Naive thymus-derived CD4-positive, alpha-beta T cell (primary cell): ENCODE results near the gene ME2. TPM values are rescaled to one million over a fixed set of nuclear protein-coding genes. Genes with fewer than 3 reads are reported as not detected.
"Not testable (repeated sequence)": the region's sequence is repeated elsewhere in the genome, so short reads cannot be mapped to it uniquely, and the experiment has no call there.

ENCODE experiments used
- ATAC-seq: fragments of 150-1000 bp; cut with Tn5 transposase; 2 replicates; pipeline ENCODE4 v1.10.0; 2021; ENCODE audit warnings: mild to moderate bottlenecking, moderate library complexity
- CTCF ChIA-PET: fragments of 350-600 bp; sonication (Branson Sonifier 250); formaldehyde crosslinking; loops from one replicate; lab custom pipeline; 2021; ENCODE audit warnings: antibody characterized with exemption; lab: Charles Lee
- POLR2A ChIA-PET: fragments of 350-600 bp; sonication (Branson Sonifier 250); formaldehyde crosslinking; loops from one replicate; lab custom pipeline; 2021; ENCODE audit warnings: antibody characterized with exemption, inconsistent platforms; lab: Charles Lee
- DNase-seq, 9 donors: peaks; one replicate each; pipeline versions ENCODE4 v3.0.0 to v3.0.0-alpha.2; 2020 to 2022; ENCODE audit warnings: mixed read lengths in 1 of 9
- H3K27ac ChIP-seq: one replicate; pipeline ENCODE4 v1.7.0; 2013; ENCODE audit warnings: mild to moderate bottlenecking, low read depth, low read length, moderate library complexity
- H3K27me3 ChIP-seq, 2 donors: one replicate each; pipeline ENCODE4 v1.7.0; 2013; ENCODE audit warnings: low read length in 2 of 2, mild to moderate bottlenecking in 2 of 2, moderate library complexity in 2 of 2; ENCODE audit not compliant: control insufficient read depth in 2 of 2, insufficient read depth in 2 of 2
- H3K36me3 ChIP-seq, 3 experiments: 1 replicate in 2 of 3; 2 replicates in 1 of 3; pipeline ENCODE4 v1.7.0; 2013; ENCODE audit warnings: low read length in 3 of 3, mild to moderate bottlenecking in 3 of 3, moderate library complexity in 1 of 3; ENCODE audit not compliant: insufficient read depth in 3 of 3, control insufficient read depth in 2 of 3
- H3K4me1 ChIP-seq, 2 donors: one replicate each; pipeline ENCODE4 v1.7.0; 2013; ENCODE audit warnings: low read length in 2 of 2, mild to moderate bottlenecking in 2 of 2, moderate library complexity in 1 of 2; ENCODE audit not compliant: control insufficient read depth in 2 of 2, insufficient read depth in 2 of 2
- H3K4me3 ChIP-seq: 2 replicates; pipeline ENCODE4 v1.7.0; 2013; ENCODE audit warnings: mild to moderate bottlenecking, low read length
- H3K9me3 ChIP-seq, 3 experiments: 1 replicate in 2 of 3; 2 replicates in 1 of 3; pipeline ENCODE4 v1.7.0; 2013; ENCODE audit warnings: low read length in 3 of 3; ENCODE audit not compliant: control insufficient read depth in 2 of 3
- H3K27ac Mint-ChIP-seq, 9 donors: one replicate each; pipeline ENCODE4 v1.8.0; 2020 to 2022; ENCODE audit warnings: mixed read lengths in 9 of 9, mild to moderate bottlenecking in 8 of 9, moderate library complexity in 5 of 9, inconsistent platforms in 2 of 9
- H3K27me3 Mint-ChIP-seq, 5 donors: one replicate each; pipeline ENCODE4 v1.8.0; 2021 to 2022; ENCODE audit warnings: mixed read lengths in 5 of 5, mild to moderate bottlenecking in 1 of 5
- H3K36me3 Mint-ChIP-seq, 5 donors: one replicate each; pipeline ENCODE4 v1.8.0; 2020 to 2022; ENCODE audit warnings: mixed read lengths in 5 of 5, mild to moderate bottlenecking in 3 of 5, inconsistent platforms in 1 of 5
- H3K4me1 Mint-ChIP-seq, 7 donors: one replicate each; pipeline ENCODE4 v1.8.0; 2020 to 2022; ENCODE audit warnings: mixed read lengths in 7 of 7, mild to moderate bottlenecking in 3 of 7, inconsistent platforms in 1 of 7
- H3K4me3 Mint-ChIP-seq, 10 donors: one replicate each; pipeline ENCODE4 v1.8.0; 2020 to 2022; ENCODE audit warnings: mild to moderate bottlenecking in 10 of 10, mixed read lengths in 10 of 10, moderate library complexity in 6 of 10, inconsistent platforms in 2 of 10
- H3K9me3 Mint-ChIP-seq, 11 donors: one replicate each; pipeline ENCODE4 v1.8.0; 2020 to 2022; ENCODE audit warnings: mixed read lengths in 11 of 11, mild to moderate bottlenecking in 4 of 11, inconsistent platforms in 1 of 11, moderate library complexity in 1 of 11
- intact Hi-C, 2 donors: fragments of 100-400 bp; cut with micrococcal nuclease; formaldehyde crosslinking; loops; one replicate each; pipeline ENCODE4 v1.15.1; 2023
- polyA plus RNA-seq, 2 donors: library from polyadenylated mRNA; unstranded; fragments of 300-500 nt; fragmentation: Illumina TruSeq; gene quantifications; one replicate each; pipeline ENCODE4 v1.2.3, GENCODE V29; 2021
- total RNA-seq, 6 experiments: library from RNA in 5 of 6; stranded (reverse) in 5 of 6; gene quantifications; 1 replicate in 5 of 6; 2 replicates in 1 of 6; pipeline ENCODE4 v1.2.3 and lab custom pipeline; 2021 to 2026

Gene ME2
- total RNA-seq = 10 to 100 TPM; 29.4 to 84.7 (median 43.2) TPM
- 10 to 100 TPM; 43.7 to 46.3 TPM for polyA plus RNA-seq
- 56.1 reads per million, percentile 74 among the genes with 10 or more reads in this experiment for total RNA-seq (lab: John Stamatoyannopoulos, UW)

- intact Hi-C loops = loop anchor here (1.0 to 10.0 kb wide), 13 partner anchors 22 to 1386 kb away; partner anchors contain the start of genes ELAC1 (in 2 of the 2), MRO (in 2 of the 2), SMAD4 (in 2 of the 2) and MEX3C (in 1 of the 2)
- peaks cover 0 to 8% (median 0%) of the 10 kb centered on the region in 5 donors for H3K36me3 Mint-ChIP-seq
- peaks cover 0 to 11% (median 4%) of the 10 kb centered on the region in 5 donors for H3K27me3 Mint-ChIP-seq
- no peaks in the 10 kb centered on the region for H3K27me3 ChIP-seq
- peak within 1 kb of the TSS; percentile 98 for H3K27ac ChIP-seq
- H3K36me3 ChIP-seq = peaks cover 0 to 4% (median 0%) of the 10 kb centered on the region in 3 experiments
- CTCF ChIA-PET = interaction anchor here (0.7 to 1.3 kb wide), 4 partner anchors 58 to 275 kb away, joined by 3 to 4 read pairs (median 4); partner anchors contain the start of genes ELAC1 and MRO
- peak; percentile 94 for ATAC-seq
- no peaks in the 10 kb centered on the region for H3K9me3 Mint-ChIP-seq
- H3K4me1 Mint-ChIP-seq = peaks cover 18 to 37% (median 34%) of the 10 kb centered on the region in 7 donors
- DNase-seq = peak; percentile 82 to 95 (median 89)
- H3K4me3 Mint-ChIP-seq = peak within 1 kb of the TSS; percentile 95 to 99 (median 97)
- H3K27ac Mint-ChIP-seq = peak within 1 kb of the TSS; percentile 93 to 99 (median 98)
- peaks cover 17% of the 10 kb centered on the region in 2 donors for H3K4me1 ChIP-seq
- POLR2A ChIA-PET = interaction anchor here (0.6 to 2.9 kb wide), 18 partner anchors 8 to 322 kb away, joined by 3 to 57 read pairs (median 3); partner anchors contain the start of genes ELAC1, MEX3C, MRO and SMAD4
- no peaks in the 10 kb centered on the region for H3K9me3 ChIP-seq
- H3K4me3 ChIP-seq = peak within 1 kb of the TSS; percentile 61
Observed at GRCh38 chr18:50878345-50879301, at the start of gene ME2. Gene ME2, plus strand, starts transcription at chr18:50879118. Its CDS starts 16,703 bp downstream, at chr18:50895821.

DNA sequence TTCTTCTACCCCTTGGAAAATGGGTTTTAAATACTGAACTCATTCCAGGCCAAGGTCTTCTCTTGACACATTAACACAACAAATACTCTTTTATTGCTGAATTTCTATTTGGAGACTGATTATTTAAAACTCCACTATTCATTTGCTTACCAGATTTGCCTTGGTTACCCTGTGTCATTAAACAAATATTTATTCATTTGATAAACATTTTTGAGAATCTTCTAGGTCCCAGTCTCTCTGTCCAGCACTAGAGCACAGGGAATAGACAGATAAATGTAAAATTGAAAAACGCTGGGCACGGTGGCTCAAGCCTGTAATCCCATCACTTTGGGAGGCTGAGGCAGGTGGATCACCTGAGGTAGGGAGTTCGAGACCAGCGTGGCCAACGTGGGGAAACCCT, 49.3 kb upstream of the ME2 start:
- no peaks in the 10 kb centered on the region for H3K9me3 ChIP-seq
- no peak overlapping the region for H3K27ac ChIP-seq
- H3K36me3 ChIP-seq = no peaks in the 10 kb centered on the region
- H3K4me3 ChIP-seq = no peak overlapping the region
- DNase-seq = no peak
- ATAC-seq = no peak
- ChIA-PET POLR2A (no interaction called here), CTCF (no interaction called here)
- H3K4me1 Mint-ChIP-seq = no peaks in the 10 kb centered on the region
- H3K9me3 Mint-ChIP-seq = no peaks in the 10 kb centered on the region
- H3K36me3 Mint-ChIP-seq = no peaks in the 10 kb centered on the region
- H3K4me1 ChIP-seq = no peaks in the 10 kb centered on the region
- H3K27ac Mint-ChIP-seq = no peak overlapping the region
- H3K27me3 Mint-ChIP-seq = peaks cover 0 to 4% (median 0%) of the 10 kb centered on the region in 5 donors
- no peaks in the 10 kb centered on the region for H3K27me3 ChIP-seq
- H3K4me3 Mint-ChIP-seq = no peak overlapping the region
- intact Hi-C loops = no loop called here

DNA sequence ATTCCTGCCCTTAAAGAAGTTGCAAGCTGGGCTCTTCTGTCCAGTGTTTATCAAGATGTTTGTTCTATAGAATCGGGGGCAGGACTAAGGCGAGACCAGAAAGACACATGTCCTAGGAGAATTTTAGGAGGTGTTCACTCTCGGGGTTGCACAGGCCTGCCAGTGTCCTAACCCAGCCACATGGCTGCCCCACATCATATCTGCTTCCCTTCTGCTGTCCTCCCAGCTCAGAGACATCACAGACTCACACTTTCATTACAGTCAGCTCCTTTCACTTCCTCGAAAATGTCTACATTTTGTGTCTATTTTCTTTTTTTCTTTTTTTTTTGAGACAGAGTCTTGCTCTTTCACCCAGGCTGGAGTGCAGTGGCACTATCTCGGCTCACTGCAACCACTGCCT, 48.4 kb upstream of the ME2 start:
- Histone ChIP-seq H3K4me3 (no peak overlapping the region), H3K27ac (no peak overlapping the region), H3K27me3 (no peaks in the 10 kb centered on the region), H3K36me3 (no peaks in the 10 kb centered on the region), H3K9me3 (no peaks in the 10 kb centered on the region), H3K4me1 (no peaks in the 10 kb centered on the region)
- DNase-seq = no peak
- H3K27me3 Mint-ChIP-seq = peaks cover 0 to 4% (median 0%) of the 10 kb centered on the region in 5 donors
- H3K4me1 Mint-ChIP-seq = no peaks in the 10 kb centered on the region
- ChIA-PET POLR2A (interaction anchor here (0.6 kb wide), 1 partner anchor 12 kb away, joined by 5 read pairs; no protein-coding TSS in a partner anchor), CTCF (no interaction called here)
- intact Hi-C loops = no loop called here
- no peaks in the 10 kb centered on the region for H3K9me3 Mint-ChIP-seq
- H3K27ac Mint-ChIP-seq = no peak overlapping the region
- no peak overlapping the region for H3K4me3 Mint-ChIP-seq
- peak; percentile 67 for ATAC-seq
- no peaks in the 10 kb centered on the region for H3K36me3 Mint-ChIP-seq

- DNase-seq (no peak), ATAC-seq (no peak)
- Mint-ChIP-seq H3K9me3 (no peaks in the 10 kb centered on the region), H3K4me1 (peaks cover 0 to 5% (median 0%) of the 10 kb centered on the region in 7 donors), H3K36me3 (no peaks in the 10 kb centered on the region), H3K4me3 (no peak overlapping the region), H3K27me3 (peaks cover 0 to 9% (median 0%) of the 10 kb centered on the region in 5 donors), H3K27ac (no peak overlapping the region)
- no peaks in the 10 kb centered on the region for H3K4me1 ChIP-seq
- H3K4me3 ChIP-seq = no peak overlapping the region
- H3K27ac ChIP-seq = no peak overlapping the region
- POLR2A ChIA-PET = no interaction called here
- peaks cover 0 to 3% of the 10 kb centered on the region in 2 donors for H3K27me3 ChIP-seq
- no peaks in the 10 kb centered on the region for H3K36me3 ChIP-seq
- CTCF ChIA-PET = no interaction called here
- H3K9me3 ChIP-seq = no peaks in the 10 kb centered on the region
- intact Hi-C loops = no loop called here
Observed at GRCh38 chr18:50832754-50833153, 46.2 kb upstream of the ME2 start.

DNA sequence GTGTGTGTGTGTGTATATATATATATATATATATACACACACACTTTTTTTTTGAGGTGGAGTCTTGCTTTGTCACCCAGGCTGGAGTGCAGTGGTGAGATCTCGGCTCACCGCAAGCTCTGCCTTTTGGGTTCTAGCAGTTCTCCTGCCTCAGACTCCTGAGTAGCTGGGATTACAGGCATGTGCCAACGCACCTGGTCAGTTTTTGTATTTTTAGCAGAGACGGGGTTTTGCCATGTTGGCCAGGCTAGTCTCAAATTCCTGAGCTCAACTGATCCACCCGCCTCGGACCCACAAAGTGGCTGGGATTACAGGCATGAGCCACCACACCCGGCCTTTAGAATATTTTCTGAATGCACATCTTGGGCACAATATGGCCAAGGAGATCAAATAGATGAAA, 45.4 kb upstream of the ME2 start:
- intact Hi-C loops, H3K4me1 ChIP-seq, H3K4me1 Mint-ChIP-seq, H3K4me3 Mint-ChIP-seq, H3K27me3 ChIP-seq, H3K36me3 ChIP-seq, H3K27ac Mint-ChIP-seq, H3K27me3 Mint-ChIP-seq, ATAC-seq, H3K9me3 Mint-ChIP-seq, H3K36me3 Mint-ChIP-seq, DNase-seq, H3K9me3 ChIP-seq, H3K27ac ChIP-seq, POLR2A ChIA-PET, H3K4me3 ChIP-seq: not testable (repeated sequence)
- CTCF ChIA-PET = interaction anchor here (1.0 kb wide), 1 partner anchor 217 kb away, joined by 4 read pairs; no protein-coding TSS in a partner anchor

DNA sequence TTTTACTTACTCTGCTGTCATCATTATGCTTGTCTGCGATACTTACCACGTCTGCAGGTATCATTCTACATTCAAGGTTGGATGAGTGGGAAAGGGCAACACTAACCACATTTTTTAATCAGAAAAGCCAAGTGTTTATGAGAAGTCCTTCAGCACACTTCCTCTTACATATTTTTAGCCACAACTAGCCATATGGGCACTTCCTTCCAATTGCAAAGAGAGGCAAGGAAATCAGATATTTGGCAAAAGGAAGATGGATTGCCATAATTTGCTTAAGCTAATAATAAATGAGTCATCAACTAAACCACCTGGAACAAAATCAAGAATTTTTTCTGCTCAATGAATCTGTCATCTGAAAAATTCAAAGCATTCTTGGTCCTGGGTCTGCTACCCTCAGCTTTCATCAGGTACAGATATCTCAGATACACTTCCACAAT, 42.4 kb upstream of the ME2 start:
- no peak overlapping the region for H3K4me3 ChIP-seq
- intact Hi-C loops = no loop called here
- no peak overlapping the region for H3K27ac Mint-ChIP-seq
- H3K4me1 ChIP-seq = no peaks in the 10 kb centered on the region
- no peak overlapping the region for H3K27ac ChIP-seq
- ATAC-seq = peak; percentile 41
- H3K27me3 ChIP-seq = peaks cover 0 to 3% of the 10 kb centered on the region in 2 donors
- no peak for DNase-seq
- peaks cover 0 to 9% (median 0%) of the 10 kb centered on the region in 5 donors for H3K27me3 Mint-ChIP-seq
- no peak overlapping the region for H3K4me3 Mint-ChIP-seq
- POLR2A ChIA-PET = no interaction called here
- peaks cover 0 to 5% (median 0%) of the 10 kb centered on the region in 7 donors for H3K4me1 Mint-ChIP-seq
- CTCF ChIA-PET = no interaction called here
- H3K36me3 Mint-ChIP-seq = no peaks in the 10 kb centered on the region
- no peaks in the 10 kb centered on the region for H3K36me3 ChIP-seq
- H3K9me3 ChIP-seq = no peaks in the 10 kb centered on the region
- H3K9me3 Mint-ChIP-seq = no peaks in the 10 kb centered on the region
